NT2/D1 (cell line): Measurements from ENCODE around the gene KIF26A.

Source experiments
- DNase-seq: peaks from one replicate; pipeline ENCODE4 v3.0.0-alpha.2; 2011; ENCODE audit warnings: low read depth, low spot score
- H3K27me3 ChIP-seq: 2 replicates; pipeline ENCODE4 v1.6.0; 2011; ENCODE audit warnings: mild to moderate bottlenecking; ENCODE audit not compliant: insufficient read length, insufficient read depth
- H3K36me3 ChIP-seq: 2 replicates; pipeline ENCODE4 v1.6.1; 2011; ENCODE audit warnings: mild to moderate bottlenecking, low read length, mixed read lengths; ENCODE audit not compliant: insufficient read depth, insufficient read length
- H3K4me1 ChIP-seq: 2 replicates; pipeline ENCODE4 v1.5.1; 2011; ENCODE audit not compliant: insufficient read depth, insufficient read length
- H3K4me3 ChIP-seq: 2 replicates; pipeline ENCODE4 v1.5.1; 2011; ENCODE audit warnings: low read depth; ENCODE audit not compliant: insufficient read length
- H3K9ac ChIP-seq: 2 replicates; pipeline ENCODE4 v1.6.0; 2011; ENCODE audit warnings: low read depth; ENCODE audit not compliant: insufficient read length
- H3K9me3 ChIP-seq: 2 replicates; pipeline ENCODE4 v1.5.1; 2011; ENCODE audit warnings: mild to moderate bottlenecking, low read length; ENCODE audit not compliant: insufficient read depth
- SUZ12 ChIP-seq: IDR thresholded peaks from 2 replicates; pipeline ENCODE4 v1.6.1; 2011; ENCODE audit not compliant: insufficient read length, insufficient read depth; ENCODE audit errors: extremely low read depth
- YY1 ChIP-seq: IDR thresholded peaks from 2 replicates; pipeline ENCODE4 v1.6.1; 2011; ENCODE audit not compliant: insufficient read length, insufficient read depth
- ZNF274 ChIP-seq: IDR thresholded peaks from 2 replicates; pipeline ENCODE4 v1.6.1; 2011; ENCODE audit warnings: mild to moderate bottlenecking, low read depth, low read length

The KIF26A gene

DNA sequence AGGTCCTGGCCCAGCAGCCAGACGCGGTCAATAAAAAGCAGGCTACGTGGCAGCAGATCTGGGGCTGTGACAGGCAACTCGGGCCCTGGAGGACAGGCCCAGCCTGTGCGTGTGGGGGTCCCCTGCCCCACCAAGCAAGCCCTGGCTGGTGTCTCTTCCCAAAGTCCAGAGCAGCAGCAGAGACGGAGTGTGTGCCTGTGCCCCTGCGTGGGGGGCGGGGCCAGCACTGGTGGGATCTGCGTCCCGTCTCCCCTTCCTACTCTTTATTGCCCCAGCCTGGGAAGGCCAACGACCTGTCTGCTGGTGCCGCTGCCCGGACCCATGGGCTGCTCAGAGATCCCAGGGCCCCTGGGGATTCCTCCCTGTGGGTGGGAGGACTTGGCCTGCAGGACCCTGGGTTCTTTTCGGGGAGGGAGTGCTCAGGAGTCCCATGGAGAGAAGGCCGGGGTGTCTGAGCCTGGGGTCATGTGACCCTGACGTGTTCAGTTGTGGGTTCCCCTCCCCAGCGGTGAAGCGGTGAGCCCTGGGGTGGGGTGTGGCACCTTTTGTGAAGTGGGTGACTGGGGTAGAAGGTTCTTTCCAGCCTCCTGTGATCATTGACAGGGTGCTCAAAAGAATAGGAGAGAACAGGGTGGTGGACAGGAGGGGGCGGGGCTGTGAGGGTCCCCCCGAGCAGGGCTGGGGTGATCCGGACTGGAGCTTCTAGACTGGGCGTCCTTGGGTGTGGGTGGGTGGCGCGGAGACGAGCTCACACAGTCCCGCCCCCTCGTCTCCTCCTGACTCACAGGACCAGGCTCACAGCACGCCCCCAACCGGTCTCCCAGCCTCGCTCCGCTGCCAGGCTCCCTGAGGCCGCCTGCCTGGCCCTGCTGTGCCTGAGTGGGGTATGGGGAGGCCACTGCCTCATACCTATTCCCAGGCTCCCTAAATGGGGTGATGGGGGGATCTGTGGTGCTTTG, 30.5 kb upstream of the KIF26A start:
- H3K4me1 ChIP-seq: peaks cover 29% of the 10 kb centered on the region
- TF ChIP-seq SUZ12 (no peak), ZNF274 (no peak)
- DNase-seq: no peak
- H3K9me3 ChIP-seq: no peaks in the 10 kb centered on the region
- H3K27me3 ChIP-seq: no peaks in the 10 kb centered on the region
- H3K36me3 ChIP-seq: no peaks in the 10 kb centered on the region
- no peak overlapping the region for H3K4me3 ChIP-seq
- no peak overlapping the region for H3K9ac ChIP-seq

DNA sequence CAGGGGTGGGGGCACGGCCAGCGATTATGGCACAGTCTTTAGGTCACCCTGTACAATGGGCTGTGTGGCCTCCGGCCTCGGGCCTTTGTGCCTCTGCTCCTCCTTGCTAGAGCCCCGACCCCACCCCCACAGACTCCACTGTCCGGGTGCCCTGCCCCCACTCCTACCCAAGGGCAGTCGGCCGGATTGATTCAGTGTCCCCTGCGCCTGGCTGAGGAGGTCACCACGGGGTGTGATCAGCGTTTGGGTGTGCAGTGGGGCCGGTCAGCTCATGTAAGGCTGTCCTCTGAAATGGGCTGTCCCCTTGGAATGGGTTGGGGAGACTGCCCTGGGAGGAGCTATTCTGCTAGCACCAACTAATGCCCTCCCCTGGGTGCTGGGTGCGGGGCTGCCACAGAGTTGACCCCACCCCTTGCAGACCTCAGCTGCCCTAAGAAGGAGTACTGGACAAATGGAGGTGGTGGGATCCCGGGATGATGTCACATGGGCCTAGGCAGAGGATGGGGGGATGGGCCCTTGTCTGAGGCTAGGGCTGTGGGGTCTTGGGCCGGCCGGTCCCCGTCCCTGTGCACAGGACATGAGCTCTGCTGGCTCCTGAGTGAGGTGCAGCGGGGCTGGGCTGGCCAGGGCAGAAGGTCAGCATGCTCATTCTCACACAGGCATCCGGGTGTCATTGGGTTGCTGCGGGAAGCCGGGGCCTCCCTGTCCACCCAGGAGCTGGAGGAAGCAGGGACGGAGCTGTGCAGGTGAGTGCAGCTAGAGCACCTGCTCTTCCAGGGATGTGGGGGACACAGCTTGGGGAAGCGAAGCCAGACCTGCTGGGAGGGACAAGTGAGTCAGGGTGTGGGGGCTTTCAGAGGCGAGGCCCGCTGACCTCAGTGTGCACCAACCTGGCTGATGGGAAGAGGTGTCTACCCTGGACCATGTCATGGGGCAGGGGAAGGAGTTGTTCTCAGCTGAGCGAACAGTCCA, 29.5 kb upstream of the KIF26A start:
- Histone ChIP-seq H3K9me3 (no peaks in the 10 kb centered on the region), H3K27me3 (no peaks in the 10 kb centered on the region), H3K4me1 (peaks cover 29% of the 10 kb centered on the region), H3K9ac (peak overlapping the region; percentile 32), H3K36me3 (no peaks in the 10 kb centered on the region), H3K4me3 (no peak overlapping the region)
- no peak for TF ChIP-seq ZNF274
- no peak for TF ChIP-seq SUZ12
- TF ChIP-seq YY1: no peak
- no peak for DNase-seq

DNA sequence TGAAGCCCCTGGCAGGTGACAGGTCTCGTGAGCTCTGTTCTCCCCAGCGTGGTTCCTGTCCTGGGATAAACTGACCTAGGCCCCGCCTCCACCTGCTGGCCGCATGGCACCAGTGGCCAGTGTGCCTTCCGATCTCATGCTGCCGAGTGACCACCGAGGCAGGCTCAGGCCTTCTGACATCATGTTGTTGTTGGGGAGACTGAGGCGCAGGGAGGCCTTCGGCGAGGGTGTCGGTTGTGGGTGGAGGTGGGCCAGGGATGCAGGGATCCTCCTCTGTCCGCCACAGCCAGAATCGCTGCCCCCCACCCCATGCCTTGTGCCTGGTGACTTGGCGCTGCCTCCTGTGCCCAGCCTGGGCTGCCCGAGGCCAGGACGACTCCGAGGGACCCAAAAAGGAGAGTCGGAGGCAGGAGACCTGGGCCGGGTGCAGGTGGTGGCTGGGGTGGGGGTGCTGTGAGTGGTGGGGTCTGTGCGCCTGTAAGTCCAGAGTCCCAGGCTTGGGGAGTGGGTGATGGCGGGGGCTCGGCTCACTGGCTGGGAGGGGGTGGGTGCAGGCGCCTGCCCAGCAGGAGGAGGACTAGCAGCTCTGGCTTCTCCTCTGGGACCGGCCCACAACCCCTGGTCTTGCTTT, 28.5 kb upstream of the KIF26A start:
- TF ChIP-seq ZNF274: no peak
- TF ChIP-seq SUZ12: no peak
- TF ChIP-seq YY1: no peak
- Histone ChIP-seq H3K36me3 (no peaks in the 10 kb centered on the region), H3K4me1 (peaks cover 27% of the 10 kb centered on the region), H3K4me3 (no peak overlapping the region), H3K9me3 (no peaks in the 10 kb centered on the region), H3K9ac (no peak overlapping the region), H3K27me3 (peaks cover 2% of the 10 kb centered on the region)
- DNase-seq: no peak

DNA sequence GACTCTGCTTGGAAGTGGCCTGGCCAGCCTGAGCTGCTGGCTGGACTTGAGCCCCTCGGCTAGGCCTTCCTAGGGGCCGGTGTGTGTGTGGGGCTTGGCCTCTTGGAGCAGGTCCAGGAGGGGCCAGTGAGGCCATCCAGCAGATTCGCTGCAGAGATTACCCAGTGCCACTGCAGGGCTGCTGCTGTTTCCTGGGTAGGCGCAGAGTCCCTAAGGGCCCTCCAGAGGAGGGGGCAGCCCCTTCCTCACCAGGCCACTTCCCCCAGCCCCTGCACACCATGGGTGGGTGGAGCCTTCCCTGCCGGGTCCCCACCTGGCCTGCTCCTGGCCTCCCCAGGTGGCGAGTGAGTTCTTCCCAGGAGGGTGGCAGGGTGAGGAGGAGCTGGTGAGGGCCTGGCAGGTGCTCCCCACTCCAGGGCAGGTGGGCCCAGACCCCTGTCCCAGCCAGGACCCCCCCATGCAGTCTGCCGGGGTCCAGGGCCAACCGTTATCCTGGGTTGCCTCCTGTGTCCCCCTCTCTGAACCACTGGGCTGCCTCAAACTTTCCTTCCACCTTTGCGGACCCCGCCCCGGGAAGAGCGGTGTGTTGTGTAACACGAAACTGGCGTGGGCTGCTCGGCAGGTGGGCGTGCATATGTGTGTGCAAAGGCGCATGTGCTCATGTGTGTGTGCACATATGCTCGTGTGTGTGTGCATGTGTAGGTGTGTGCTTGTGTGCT, 27.7 kb upstream of the KIF26A start:
- TF ChIP-seq YY1 (no peak), SUZ12 (no peak), ZNF274 (no peak)
- Histone ChIP-seq H3K4me1 (peaks cover 24% of the 10 kb centered on the region), H3K4me3 (no peak overlapping the region)

DNA sequence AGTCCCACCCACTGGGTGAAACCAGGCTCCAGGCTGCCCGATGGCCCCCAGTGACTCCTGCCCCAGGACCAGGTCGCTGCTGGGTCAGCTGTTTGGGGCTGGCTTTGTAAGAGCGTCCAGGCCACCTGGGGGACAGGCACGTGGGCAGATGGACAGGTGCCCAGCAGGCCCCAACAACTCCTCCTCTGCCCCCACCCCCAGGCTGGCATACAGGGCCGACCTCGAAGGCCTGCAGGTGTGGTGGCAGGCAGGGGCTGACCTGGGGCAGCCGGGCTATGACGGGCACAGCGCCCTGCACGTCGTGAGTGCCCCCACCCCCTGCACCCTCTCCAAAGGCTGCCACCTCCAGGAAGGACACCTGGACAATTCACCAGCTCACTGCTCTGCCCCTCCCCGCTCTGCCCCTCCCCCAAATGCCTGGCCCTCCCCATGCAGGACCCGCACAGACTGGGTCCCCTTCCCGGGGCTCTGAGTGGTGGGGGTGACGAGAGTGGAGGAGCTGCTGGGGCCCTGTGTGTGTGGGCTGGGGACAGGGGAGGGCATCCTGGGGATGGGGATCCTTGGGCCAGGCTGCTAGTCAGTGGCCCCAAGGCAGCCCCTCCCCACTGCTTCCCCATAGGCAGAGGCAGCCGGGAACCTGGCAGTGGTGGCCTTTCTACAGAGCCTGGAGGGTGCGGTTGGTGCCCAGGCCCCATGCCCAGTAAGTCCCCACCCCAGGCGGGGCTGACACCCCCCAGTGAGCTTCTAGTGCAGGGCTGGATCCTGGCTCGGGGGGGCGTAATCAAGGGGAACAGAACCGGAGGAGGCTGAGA, 26.9 kb upstream of the KIF26A start:
- no peaks in the 10 kb centered on the region for H3K36me3 ChIP-seq
- no peak for DNase-seq
- H3K4me1 ChIP-seq: peaks cover 25% of the 10 kb centered on the region
- no peaks in the 10 kb centered on the region for H3K9me3 ChIP-seq
- peaks cover 19% of the 10 kb centered on the region for H3K27me3 ChIP-seq
- no peak overlapping the region for H3K4me3 ChIP-seq
- no peak overlapping the region for H3K9ac ChIP-seq
- no peak for TF ChIP-seq SUZ12
- no peak for TF ChIP-seq YY1
- no peak for TF ChIP-seq ZNF274

More for the DNA sequence above, 27.7 kb upstream of the KIF26A start:
- Histone ChIP-seq H3K9me3 (no peaks in the 10 kb centered on the region), H3K36me3 (no peaks in the 10 kb centered on the region), H3K9ac (no peak overlapping the region), H3K27me3 (peaks cover 10% of the 10 kb centered on the region)
- DNase-seq: no peak

DNA sequence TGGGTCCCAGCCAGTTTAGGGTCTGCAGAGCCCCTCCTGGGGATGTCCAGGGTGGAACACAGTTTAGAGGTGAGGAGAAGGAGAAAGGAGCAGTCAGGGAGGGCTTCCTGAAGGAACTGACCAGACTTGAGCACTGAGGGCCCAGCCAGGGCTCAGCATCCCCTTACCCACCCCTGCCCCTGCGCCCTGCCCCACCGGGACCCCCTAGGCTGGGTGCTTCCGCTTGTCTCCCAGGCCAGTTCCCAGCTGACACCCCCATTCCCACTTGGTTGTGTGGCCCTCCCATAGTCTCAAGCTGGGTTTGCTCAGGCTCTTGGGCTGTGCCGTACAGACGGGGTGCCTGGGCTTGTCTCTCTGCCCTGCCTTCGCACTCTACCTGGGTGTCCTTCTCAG, 26.3 kb upstream of the KIF26A start:
- TF ChIP-seq SUZ12 (no peak), YY1 (no peak), ZNF274 (no peak)
- H3K9ac ChIP-seq: no peak overlapping the region
- H3K9me3 ChIP-seq: no peaks in the 10 kb centered on the region
- peaks cover 24% of the 10 kb centered on the region for H3K4me1 ChIP-seq
- no peak for DNase-seq
- H3K4me3 ChIP-seq: no peak overlapping the region
- H3K27me3 ChIP-seq: peaks cover 24% of the 10 kb centered on the region
- H3K36me3 ChIP-seq: no peaks in the 10 kb centered on the region
